Uterus (tissue), 2 donors: Measurements from ENCODE around the gene AGXT2.

Experiments
- CTCF ChIP-seq, 4 experiments: fragments of 200-600 bp in 2 of 4; fragments of 450-650 bp in 2 of 4; sonication (generic) in 2 of 4; IDR thresholded peaks; one replicate each; pipeline ENCODE4 v1.5.1; 2016 to 2019; ENCODE audit warnings: antibody characterized with exemption in 4 of 4, mild to moderate bottlenecking in 2 of 4, moderate library complexity in 1 of 4
- POLR2A ChIP-seq, 2 donors: fragments of 450-650 bp; IDR thresholded peaks; one replicate each; pipeline ENCODE4 v1.6.1; 2016; ENCODE audit warnings: antibody characterized with exemption in 2 of 2, mild to moderate bottlenecking in 1 of 2, moderate library complexity in 1 of 2

GRCh38 chr5:34970552-34970951 is 77.2 kb downstream of the AGXT2 start:
- TF ChIP-seq CTCF (IDR thresholded peaks at IDR 0.05) (no peak), POLR2A (IDR thresholded peaks at IDR 0.05) (no peak)
